Panc1 (cell line): ENCODE data around the gene MAGI1.

ENCODE experiments used
- POLR2AphosphoS5 ChIP-seq: IDR thresholded peaks from 2 replicates; pipeline ENCODE4 v1.6.1; 2012; ENCODE audit warnings: mild to moderate bottlenecking, low read depth, low read length, moderate library complexity
- SIN3A ChIP-seq: IDR thresholded peaks from 2 replicates; pipeline ENCODE4 v1.6.1; 2012; ENCODE audit warnings: low read depth, mild to moderate bottlenecking, low read length, moderate library complexity, borderline replicate concordance; ENCODE audit not compliant: insufficient read depth
- TF ChIP-seq, protein P1 (sequence below): fragments of 450-650 bp; IDR thresholded peaks from 2 replicates; pipeline ENCODE4 v1.5.1; 2017; ENCODE audit warnings: mild to moderate bottlenecking
- TF ChIP-seq, protein P2 (sequence below), 2 experiments: IDR thresholded peaks; 2 replicates each; pipeline ENCODE4 v1.6.1; 2011 to 2012; ENCODE audit warnings: low read depth in 2 of 2, control low read depth in 1 of 2, low read length in 1 of 2, mild to moderate bottlenecking in 1 of 2, moderate library complexity in 1 of 2; ENCODE audit not compliant: insufficient read depth in 1 of 2

DNA sequence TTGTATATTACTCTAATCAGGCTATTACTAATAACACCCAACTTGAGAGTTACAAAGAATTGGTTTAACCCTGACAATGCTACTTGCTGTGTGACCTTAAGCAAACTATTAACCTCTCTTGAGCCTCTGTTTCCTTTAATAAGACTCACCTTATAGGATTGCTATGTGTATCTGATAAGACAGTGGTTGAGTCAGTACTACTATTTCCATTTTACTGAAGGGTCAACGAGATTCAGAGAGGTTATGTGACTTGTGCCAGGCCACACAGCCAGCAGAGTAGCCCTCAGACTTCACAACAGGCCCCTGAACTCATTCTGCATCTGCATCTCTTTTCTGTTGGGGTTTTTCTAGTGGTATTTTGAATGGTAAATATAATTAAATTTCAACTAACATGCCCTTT, 420.1 kb downstream of the MAGI1 start:
- TF ChIP-seq, protein P1, sequence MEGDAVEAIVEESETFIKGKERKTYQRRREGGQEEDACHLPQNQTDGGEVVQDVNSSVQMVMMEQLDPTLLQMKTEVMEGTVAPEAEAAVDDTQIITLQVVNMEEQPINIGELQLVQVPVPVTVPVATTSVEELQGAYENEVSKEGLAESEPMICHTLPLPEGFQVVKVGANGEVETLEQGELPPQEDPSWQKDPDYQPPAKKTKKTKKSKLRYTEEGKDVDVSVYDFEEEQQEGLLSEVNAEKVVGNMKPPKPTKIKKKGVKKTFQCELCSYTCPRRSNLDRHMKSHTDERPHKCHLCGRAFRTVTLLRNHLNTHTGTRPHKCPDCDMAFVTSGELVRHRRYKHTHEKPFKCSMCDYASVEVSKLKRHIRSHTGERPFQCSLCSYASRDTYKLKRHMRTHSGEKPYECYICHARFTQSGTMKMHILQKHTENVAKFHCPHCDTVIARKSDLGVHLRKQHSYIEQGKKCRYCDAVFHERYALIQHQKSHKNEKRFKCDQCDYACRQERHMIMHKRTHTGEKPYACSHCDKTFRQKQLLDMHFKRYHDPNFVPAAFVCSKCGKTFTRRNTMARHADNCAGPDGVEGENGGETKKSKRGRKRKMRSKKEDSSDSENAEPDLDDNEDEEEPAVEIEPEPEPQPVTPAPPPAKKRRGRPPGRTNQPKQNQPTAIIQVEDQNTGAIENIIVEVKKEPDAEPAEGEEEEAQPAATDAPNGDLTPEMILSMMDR = no peak
- TF ChIP-seq POLR2AphosphoS5 = no peak
- TF ChIP-seq, protein P2, sequence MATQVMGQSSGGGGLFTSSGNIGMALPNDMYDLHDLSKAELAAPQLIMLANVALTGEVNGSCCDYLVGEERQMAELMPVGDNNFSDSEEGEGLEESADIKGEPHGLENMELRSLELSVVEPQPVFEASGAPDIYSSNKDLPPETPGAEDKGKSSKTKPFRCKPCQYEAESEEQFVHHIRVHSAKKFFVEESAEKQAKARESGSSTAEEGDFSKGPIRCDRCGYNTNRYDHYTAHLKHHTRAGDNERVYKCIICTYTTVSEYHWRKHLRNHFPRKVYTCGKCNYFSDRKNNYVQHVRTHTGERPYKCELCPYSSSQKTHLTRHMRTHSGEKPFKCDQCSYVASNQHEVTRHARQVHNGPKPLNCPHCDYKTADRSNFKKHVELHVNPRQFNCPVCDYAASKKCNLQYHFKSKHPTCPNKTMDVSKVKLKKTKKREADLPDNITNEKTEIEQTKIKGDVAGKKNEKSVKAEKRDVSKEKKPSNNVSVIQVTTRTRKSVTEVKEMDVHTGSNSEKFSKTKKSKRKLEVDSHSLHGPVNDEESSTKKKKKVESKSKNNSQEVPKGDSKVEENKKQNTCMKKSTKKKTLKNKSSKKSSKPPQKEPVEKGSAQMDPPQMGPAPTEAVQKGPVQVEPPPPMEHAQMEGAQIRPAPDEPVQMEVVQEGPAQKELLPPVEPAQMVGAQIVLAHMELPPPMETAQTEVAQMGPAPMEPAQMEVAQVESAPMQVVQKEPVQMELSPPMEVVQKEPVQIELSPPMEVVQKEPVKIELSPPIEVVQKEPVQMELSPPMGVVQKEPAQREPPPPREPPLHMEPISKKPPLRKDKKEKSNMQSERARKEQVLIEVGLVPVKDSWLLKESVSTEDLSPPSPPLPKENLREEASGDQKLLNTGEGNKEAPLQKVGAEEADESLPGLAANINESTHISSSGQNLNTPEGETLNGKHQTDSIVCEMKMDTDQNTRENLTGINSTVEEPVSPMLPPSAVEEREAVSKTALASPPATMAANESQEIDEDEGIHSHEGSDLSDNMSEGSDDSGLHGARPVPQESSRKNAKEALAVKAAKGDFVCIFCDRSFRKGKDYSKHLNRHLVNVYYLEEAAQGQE (IDR thresholded peaks at IDR 0.05; ENCODE audit: insufficient read depth in 1 of 2, low read depth in 2 of 2, low read length in 1 of 2) = no peak
- TF ChIP-seq SIN3A = no peak
